Erythroblast (primary cell): ENCODE data around the gene ANK2.

ENCODE experiments used
- DNase-seq, 2 experiments: peaks; one replicate each; lab custom pipeline; 2025; lab: John Stamatoyannopoulos, UW
- GATA1 ChIP-seq: IDR thresholded peaks from 2 replicates; pipeline ENCODE4 v1.6.1; 2011; ENCODE audit warnings: low read depth, mild to moderate bottlenecking, control low read depth, low read length, moderate library complexity
- POLR2A ChIP-seq: IDR thresholded peaks from 2 replicates; pipeline ENCODE4 v1.6.1; 2011; ENCODE audit warnings: mild to moderate bottlenecking, low read length

Gene ANK2

DNA sequence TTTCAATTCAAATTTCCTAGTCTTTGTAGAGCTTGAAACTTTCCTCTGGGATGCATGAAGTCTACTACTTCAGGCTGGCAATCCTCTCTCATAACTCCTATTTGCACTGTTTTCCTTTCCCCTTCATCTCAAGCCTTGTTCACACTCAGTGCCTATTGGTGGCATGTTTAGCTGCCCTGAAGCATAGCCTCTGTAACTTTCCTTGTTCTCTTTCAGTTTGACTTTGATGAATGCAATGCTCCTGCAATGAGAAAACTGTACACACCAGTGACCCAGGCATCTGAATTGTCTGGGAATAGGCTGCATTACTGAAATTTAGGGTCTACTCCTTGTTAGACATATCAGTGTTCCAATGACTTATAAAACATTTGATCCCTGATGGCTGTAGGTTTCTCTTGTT is 81.7 kb downstream of the ANK2 start:
- DNase-seq: no peak
- TF ChIP-seq GATA1: no peak
- no peak for TF ChIP-seq POLR2A

DNA sequence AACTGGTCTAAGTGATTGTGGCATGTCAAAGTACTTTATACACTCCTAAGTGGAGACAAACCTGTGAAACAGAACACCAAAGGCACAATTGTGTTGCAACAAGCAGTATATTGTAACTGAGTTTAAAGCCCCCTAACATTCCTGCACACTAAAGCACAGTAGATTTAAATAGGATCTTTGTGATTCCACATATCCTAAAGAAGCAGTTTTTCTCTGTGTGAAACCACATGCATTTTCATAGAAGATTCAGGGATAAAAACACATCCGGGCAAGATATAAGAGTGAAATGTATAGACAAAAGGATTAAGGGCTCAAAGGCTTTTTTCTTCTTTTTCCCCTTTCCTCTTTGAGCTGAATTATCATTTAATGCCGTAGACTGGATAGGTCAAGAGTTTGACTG is 82.2 kb downstream of the ANK2 start:
- no peak for DNase-seq
- TF ChIP-seq GATA1: no peak
- no peak for TF ChIP-seq POLR2A

DNA sequence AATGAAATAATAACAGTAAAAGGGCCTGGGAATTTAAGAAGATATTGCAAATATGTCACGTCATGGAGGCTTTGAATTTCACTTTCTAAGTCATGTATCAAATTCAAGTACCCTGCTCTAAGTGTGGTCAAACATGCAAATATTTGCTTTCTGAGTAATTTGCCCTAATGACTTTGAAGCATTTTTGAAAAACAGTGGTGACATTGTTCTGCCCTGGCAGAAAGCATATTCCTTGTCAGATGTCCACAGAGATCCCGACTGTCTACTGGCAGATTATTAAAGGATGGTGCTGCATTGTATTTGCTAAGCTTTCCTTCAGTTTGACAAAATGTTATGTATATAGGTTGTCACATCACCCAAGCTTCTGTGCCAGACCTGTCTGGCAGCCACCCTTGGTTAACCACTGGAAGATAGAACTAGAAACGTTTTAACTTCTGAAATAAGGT is 92.5 kb downstream of the ANK2 start:
- TF ChIP-seq POLR2A (no peak), GATA1 (no peak)

DNA sequence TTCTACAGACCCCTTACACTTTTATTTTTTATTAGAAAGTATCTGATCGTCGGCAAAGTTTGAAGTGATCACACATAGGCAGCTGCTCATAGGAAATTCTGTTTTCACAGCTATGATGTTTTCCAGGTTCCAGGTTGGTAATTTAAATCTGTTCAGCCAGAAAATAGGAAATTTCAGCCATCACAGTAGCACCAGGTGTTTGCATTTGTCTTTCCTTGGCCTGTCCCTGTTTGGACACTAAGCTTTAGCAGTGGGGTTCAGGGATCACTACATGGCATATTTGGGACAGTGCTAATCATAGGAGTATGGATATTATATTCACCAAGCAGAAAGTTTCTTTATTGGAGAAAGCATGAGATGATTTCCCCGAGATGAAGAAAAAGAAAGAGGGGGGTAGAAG is 92.9 kb downstream of the ANK2 start:
- DNase-seq: no peak
- TF ChIP-seq POLR2A (no peak), GATA1 (no peak)

More for the DNA sequence above, 92.5 kb downstream of the ANK2 start:
- no peak for DNase-seq

DNA sequence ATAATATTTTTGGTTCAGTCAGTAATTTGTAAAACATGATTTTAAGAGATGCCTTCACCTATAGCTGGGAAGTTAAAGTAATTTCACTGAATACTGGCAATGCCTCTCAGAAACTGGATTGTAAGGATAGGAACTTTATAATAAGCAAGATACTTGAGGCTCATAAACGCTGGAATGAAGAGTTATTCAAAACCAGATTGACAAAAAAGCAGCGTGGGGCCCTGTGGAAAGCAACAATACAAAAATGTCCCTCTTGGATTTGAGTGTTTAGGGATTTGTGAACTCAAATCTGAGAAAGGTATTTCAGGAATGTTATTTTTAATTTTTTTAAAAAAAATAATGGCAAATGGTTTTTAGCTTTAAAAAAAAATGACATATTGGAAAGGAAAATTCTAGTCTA is 94.6 kb downstream of the ANK2 start:
- DNase-seq: no peak
- TF ChIP-seq GATA1 (no peak), POLR2A (no peak)

DNA sequence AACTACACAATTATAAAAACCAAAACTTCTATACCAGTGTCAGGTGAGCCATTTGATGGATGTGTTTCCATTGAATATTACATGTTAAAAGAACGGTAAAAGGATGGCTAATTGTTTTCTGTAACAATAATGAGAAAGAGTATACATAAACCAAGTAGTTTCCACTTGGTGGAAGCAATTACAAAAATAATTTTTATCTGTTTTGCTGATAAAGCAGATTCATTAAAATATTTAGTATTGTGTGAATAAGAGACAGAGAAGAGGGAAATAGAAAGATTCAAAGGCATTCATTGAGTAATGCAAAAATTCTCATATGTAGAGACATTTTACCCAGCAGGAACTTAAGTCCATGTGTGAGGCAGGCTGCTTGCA is 95.7 kb downstream of the ANK2 start:
- DNase-seq: no peak
- no peak for TF ChIP-seq POLR2A
- TF ChIP-seq GATA1: no peak

DNA sequence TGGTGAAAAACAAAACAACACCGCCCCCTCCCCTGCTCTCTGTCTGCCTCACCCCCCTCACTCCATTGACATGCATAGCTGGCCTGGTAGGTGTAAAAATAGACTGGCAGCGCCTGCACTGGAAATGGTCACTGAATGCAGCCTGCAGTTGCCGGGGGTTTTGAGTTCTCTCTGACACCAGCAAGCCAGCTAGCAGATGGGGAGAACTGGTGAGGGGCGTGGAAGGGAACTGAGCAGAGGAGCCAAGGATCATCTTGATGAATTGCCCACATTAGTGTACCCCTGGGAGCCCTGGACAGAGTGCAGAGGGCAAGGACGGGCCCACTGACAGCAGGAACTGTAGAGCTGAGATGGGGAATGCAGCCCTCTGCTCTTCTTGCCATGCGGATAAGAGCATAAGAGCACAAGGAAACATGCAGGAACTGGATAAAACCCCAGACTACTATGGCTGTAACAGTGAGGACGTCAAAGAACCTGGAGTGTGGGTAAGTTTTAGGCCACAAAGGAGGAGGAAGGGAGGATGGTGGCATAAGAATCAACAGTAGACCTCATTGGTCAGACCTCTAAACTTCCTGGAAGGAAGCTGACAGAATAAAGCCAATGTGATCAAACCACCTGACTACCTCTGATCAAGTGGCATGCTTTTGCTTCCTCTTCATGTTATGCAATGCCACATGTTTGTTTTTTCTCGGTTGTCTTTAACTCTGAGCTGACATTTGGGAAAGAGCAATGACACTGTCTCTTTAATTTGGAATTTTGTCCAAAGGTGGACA is 96.3 kb downstream of the ANK2 start:
- DNase-seq: no peak

DNA sequence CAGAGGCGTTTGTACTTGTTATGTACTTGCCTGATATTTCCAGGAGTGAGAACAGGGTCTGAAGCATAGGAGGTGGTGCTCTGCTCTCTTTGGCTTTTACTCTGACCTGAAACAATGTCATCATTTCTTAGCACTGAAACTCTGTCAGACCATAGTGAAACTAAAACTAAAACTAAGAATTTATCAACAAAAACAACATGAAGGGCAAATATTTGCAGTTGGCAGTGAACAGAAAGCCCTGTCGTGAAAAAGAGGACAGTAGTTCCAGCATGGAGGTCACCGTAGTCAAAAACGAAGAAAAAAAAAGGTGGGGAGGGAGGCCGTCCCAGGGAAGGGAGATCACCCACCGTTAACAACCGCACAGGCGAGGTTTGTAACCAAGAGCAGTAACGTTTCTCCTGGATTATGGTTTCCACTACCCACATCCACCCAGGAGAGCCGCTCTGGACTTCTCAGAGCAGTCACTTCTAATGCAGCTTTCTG is 97.5 kb downstream of the ANK2 start:
- DNase-seq: no peak
- TF ChIP-seq POLR2A: no peak
- TF ChIP-seq GATA1: no peak

More for the DNA sequence above, 96.3 kb downstream of the ANK2 start:
- TF ChIP-seq GATA1 (no peak), POLR2A (no peak)

DNA sequence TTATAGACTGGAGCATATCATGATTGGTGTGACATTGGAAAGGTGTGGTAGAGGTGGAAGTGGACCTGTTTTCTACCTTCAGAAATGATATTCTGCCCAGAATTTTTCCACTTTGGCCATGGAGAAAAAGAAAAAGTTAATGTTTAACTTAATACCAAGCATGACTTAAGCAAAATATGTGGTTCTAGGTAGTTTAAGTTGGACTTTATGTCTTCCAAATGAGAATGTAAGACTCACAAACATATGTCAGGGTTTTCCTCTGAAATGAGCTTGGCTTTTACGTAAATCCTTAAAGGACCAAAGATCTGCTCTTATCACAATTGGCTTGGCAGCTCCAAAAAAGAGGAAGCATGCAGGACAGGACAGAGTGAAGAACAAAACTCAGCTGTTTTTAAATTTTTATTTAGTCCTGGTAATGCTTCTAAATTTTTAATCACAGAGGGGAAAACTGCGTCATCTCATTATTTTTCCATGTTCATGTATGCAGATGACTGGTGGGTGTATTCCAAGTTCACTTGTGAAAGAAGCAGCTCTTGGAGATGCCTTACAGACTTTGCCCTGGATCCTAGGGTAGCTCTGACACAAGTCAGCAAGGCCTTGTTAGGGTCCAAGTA is 98.2 kb downstream of the ANK2 start:
- no peak for DNase-seq
- TF ChIP-seq GATA1: no peak
- no peak for TF ChIP-seq POLR2A

DNA sequence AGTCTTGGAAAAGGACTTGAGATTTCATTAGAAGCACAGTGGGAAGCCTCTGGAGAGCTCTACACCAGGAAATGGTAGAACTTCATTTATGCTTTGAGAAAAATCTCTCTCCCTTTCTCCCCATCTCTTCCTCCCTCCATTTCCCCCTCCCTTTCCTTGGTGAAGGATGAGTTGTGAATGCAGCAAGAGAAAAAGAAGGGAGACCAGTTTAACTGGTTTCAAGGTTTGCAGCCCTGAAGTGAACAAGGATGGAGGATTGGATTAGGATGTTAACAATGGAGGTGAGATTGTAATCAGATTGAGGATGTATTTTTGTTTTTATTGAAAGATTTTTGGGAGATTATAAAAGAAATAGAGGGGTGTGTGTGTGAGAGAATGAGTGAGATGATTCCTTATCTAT is 99.5 kb downstream of the ANK2 start:
- no peak for DNase-seq
- TF ChIP-seq GATA1 (no peak), POLR2A (no peak)

DNA sequence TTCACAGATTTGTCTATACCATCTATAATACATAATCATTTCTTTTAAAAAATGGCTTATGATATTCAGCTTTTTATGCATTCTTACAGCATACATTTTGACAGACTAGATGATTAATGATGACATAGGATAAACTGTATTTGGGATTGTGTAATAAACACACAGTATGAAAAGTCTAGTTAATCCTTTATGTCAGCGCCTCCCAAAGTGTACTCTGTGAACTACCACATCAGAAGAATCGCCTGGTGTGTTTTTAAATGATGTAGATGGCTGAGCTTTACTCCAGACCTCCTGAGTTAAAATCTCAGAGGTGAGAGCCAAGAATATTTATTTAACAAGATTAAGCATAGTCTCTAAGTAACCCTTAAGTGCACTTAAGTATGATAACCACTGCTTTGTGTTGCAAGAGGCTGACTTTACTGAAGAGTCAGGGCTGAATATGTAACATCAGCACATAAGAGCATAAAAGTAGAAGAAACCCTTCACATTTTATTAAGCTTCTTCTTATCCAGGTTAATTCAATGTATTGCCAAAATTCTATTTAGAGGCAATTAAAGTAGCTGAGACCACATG is 104.2 kb downstream of the ANK2 start:
- DNase-seq: no peak
- no peak for TF ChIP-seq GATA1
- TF ChIP-seq POLR2A: no peak

DNA sequence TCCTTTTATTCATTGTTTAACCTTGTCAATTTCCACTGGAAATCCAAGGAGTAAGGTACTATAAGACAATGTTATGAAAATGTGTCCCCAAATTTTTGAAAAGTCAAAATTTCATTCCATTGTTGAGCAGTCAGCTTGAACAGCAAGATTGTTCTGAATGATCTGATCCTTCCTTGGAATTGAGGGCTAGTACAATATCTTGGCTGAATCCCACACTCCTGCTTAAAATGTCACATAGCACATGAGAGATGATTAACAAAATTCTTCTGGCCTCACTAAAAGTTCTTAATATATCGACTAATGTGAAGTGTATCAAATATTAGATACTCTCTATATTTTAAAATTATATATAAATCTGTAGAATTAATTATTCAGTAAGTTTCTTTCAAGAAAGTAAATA is 104.8 kb downstream of the ANK2 start:
- TF ChIP-seq GATA1: no peak
- no peak for TF ChIP-seq POLR2A

DNA sequence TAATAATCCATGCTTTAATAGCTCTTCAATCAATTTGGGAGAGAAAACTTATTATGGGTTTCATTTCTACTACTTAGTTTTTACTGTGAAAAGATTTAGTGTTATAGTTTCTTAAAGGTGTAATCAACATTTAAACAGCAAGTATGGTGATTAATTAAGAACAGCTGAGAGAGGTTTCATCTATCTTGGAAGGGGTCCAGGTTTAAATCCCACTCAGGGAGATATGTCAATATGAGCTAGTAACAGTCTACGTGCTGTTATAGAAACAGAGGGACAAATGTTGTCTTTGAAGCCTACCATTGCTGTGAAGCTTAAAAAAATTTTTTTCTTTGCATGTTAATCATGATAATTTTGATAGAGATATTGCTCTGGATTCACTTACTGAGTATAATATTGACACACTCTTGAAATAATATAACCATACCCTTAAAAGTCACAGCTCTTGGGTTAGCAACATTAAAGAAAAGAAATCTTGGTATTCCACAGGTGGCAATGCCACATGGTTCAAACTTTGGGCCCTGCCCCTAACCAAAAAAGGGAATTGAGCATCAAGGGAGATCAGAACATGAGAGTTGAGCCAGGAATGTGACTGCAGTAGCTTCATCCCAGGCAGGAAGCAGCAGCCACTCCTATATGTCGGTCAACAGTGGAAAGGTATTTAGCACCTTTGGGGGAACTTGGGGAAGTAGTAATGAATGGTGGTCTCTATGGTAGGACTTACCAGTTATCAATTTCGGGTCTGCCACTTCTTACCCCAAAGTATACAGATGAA is 107.8 kb downstream of the ANK2 start:
- DNase-seq: no peak
- TF ChIP-seq GATA1: no peak
- no peak for TF ChIP-seq POLR2A

More for the DNA sequence above, 104.8 kb downstream of the ANK2 start:
- DNase-seq: no peak

DNA sequence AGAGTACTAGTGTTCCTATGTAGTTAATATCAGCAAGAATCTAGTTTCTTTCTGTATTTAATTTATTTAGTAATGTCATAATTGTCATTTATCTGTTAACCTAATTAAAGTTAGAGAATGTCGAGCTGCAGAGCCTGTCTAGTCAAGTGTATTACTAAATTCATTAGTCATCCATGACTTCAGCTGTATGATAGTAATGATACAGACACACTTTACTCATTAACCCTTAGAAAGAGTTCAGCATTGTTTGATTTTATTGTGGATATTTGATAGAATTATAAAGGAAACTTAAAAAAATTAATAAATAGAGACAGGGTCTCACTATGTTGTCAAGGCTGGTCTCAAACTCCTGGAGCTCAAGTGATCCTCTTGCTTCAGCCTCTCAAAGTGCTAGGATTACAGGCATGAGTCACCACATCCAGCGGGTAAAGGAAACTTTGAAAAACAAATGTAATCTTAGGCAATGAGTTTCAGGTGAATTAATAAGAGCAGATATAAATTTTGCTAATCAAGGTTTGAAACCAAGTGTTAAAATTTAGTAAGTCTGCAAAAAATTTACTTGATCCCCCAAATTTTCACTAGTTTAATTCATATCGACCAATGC is 110.6 kb downstream of the ANK2 start:
- TF ChIP-seq GATA1 (no peak), POLR2A (no peak)
- no peak for DNase-seq
